Measurements from ENCODE around the gene NRROS.

Gene NRROS

DNA sequence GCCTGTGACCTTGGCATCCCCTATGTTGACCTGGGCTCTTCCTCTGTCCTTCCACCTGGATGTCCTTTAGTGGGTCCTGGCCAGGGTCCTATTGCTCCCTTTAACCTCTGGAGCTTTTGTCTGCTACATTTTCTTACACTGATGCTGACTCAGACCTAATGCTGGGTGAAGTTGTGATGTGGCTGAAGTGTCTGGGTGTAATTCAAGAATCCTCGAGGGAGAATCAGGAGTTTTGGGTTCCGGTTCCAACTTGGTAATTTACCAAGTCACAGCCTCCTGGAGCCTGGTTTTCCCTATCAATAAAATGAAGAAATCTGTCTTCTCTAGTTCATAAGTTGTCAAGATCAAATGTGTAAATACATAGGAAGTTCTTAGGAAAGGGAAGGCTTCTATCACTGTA lies 46.9 kb downstream of the NRROS start:
- in situ Hi-C loops (cut with HindIII; ENCODE audit: low pct_unique_long_range_greater_than_20kb, low sequenced_read_pairs): no loop called here
- DNase-seq (ENCODE audit: low read depth in 1 of 2, low spot score in 1 of 2): no peak
- TF ChIP-seq JUND (IDR thresholded peaks at IDR 0.05; ENCODE audit: low read depth): no peak

DNA sequence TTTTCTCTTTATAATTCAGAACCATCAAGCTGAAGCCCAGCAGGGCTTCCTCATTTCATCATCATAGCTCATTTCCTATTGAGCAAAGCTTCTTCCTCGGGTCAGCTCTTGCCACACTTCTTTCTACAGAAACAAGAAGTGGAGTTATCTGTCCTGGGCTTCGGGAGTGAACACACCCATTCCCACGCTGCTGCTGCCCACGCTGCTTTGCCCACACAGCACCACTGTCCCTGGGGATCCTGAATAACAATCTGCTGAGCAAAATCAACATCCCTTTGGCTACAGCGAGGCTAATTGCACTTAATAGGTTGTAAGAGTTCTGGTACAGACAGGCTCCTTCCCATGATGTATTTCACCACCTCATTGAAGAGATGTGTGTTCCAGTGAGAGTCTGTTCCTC lies 48.9 kb downstream of the NRROS start:
- in situ Hi-C loops (cut with HindIII; ENCODE audit: low pct_unique_long_range_greater_than_20kb, low sequenced_read_pairs): no loop called here
- DNase-seq (ENCODE audit: low read depth in 1 of 2, low spot score in 1 of 2): no peak

DNA sequence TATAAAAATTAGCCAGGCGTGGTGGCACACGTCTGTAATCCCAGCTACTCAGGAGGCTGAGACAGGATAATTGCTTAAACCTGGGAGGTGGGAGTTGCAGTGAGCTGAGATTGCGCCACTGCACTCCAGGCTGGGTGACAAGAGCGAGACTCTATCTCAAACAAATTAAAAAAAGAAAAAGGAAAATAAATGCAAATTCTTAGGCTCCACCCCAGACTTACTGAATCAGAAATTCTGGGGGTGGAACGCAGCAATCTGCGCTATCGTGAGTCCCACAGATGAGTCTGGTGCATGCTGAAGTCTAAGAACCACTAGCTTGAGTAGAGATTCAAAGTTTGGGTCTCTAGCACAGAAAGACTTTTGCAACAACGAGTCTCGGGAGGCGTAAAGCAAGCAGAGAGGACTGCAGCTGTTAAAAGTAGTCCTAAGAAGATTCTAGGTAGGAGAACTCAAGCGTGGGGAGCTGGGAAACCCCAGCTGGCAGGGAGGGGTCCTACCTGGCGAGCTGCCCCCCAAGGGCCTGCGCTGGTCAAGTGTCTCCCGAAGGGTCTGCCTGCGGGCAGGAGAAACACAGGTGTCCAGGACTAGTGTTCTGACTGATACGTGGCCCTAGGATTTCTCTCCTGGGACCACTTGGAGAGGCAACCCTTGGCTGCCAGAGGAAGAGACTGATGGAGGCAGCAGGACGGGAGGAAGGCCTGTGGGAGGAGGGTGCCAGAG lies 50.6 kb downstream of the NRROS start:
- in situ Hi-C loops (cut with HindIII; ENCODE audit: low pct_unique_long_range_greater_than_20kb, low sequenced_read_pairs): no loop called here
- no peak for TF ChIP-seq JUND (IDR thresholded peaks at IDR 0.05; ENCODE audit: low read depth)
- no peak for DNase-seq (ENCODE audit: low read depth in 1 of 2, low spot score in 1 of 2)

More for the DNA sequence above, 48.9 kb downstream of the NRROS start:
- no peak for TF ChIP-seq JUND (IDR thresholded peaks at IDR 0.05; ENCODE audit: low read depth)

DNA sequence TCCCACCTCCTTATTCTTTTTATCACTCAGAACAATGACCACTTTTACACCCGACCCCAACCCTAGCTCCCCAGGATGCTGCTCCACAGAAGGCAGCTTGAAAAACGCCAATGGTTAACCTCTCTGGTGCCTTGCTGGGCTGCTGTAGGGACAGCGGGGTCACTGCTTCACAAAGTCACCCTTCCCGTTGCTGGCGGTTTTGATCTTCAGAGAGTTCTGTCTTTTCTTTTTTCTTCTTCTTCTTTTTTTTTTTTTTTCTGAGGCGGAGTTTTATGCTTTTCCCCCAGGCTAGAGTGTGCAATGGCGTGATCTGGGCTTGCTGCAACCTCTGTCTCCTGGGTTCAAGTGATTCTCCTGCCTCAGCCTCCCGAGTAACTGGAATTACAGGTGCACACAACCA lies 51.9 kb downstream of the NRROS start:
- in situ Hi-C loops (cut with HindIII; ENCODE audit: low pct_unique_long_range_greater_than_20kb, low sequenced_read_pairs): no loop called here
- TF ChIP-seq JUND (IDR thresholded peaks at IDR 0.05; ENCODE audit: low read depth): no peak
- DNase-seq (ENCODE audit: low read depth in 1 of 2, low spot score in 1 of 2): no peak

DNA sequence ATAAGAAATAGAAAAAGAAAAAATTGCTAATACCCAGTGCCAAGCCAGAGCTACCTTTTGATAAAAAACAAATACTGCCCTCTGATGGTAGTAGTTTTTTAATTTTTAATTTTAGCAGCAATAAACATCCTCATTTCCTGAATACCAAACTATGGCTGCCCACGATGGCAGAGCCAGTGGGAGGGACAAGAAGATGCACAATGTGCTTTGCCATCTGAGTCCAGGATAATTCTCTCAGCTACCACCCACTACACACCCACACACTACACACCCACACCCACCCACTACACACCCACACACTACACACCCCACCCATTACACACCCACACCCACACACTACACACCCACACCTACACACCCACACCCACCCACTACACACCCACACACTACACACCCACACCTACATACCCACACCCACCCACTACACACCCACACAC lies 54.7 kb downstream of the NRROS start:
- peak; percentile 59 to 78 for DNase-seq (ENCODE audit: low read depth in 1 of 2, low spot score in 1 of 2)
- in situ Hi-C loops (cut with HindIII; ENCODE audit: low pct_unique_long_range_greater_than_20kb, low sequenced_read_pairs): no loop called here
- TF ChIP-seq JUND (IDR thresholded peaks at IDR 0.05; ENCODE audit: low read depth): no peak

DNA sequence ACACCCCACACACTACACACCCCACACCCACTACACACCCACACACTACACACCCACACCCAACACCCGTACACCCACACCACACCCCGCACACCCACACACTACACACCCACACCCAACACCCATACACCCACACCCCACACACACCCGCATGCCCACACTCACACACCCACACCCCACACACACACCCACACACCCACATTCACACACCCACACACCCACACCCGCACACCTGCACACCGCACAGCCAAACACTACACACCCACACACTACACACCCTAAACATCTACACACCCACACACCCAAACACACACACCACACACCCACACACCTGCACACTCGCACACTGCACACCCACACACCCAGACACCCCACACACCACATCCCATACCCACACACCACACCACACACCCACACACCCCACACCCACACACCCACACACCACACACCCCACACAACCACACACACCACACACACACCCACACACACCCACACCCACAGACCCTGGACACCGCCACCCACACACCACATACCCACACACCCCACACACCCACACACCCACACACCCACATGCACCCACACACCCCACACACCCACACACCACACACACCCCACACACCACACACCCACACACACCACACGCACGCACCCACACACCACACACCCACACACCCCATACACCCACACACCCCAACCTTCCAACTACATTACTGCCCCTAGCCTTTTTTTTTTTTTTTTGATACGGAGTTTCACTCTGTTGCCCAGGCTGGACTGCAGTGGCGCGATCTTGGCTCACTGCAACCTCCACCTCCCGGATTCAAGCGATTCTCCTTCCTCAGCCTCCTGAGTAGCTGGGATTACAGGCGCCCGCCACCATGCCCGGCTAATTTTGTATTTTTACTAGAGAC lies 55.7 kb downstream of the NRROS start:
- TF ChIP-seq JUND (IDR thresholded peaks at IDR 0.05; ENCODE audit: low read depth): no peak
- DNase-seq (ENCODE audit: low read depth in 1 of 2, low spot score in 1 of 2): no peak
- in situ Hi-C loops (cut with HindIII; ENCODE audit: low pct_unique_long_range_greater_than_20kb, low sequenced_read_pairs): no loop called here

DNA sequence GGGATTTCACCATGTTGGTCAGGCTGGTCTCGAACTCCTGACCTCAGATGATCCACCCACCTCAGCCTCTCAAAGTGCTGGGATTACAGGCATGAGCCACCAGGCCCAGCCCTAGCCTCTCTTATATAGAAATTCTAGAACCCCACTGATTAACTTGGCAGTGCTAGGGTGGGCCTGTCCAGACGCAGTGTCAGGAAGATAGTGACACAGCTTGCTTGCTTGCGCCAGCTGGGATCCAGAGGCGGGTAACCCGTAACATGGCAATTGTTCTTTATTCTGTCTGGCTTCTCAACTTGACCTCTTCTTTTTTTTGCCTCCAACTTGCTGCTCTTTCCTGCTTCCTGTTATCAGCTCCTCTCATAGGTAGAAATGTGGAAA lies 56.3 kb downstream of the NRROS start:
- in situ Hi-C loops (cut with HindIII; ENCODE audit: low pct_unique_long_range_greater_than_20kb, low sequenced_read_pairs): no loop called here
- TF ChIP-seq JUND (IDR thresholded peaks at IDR 0.05; ENCODE audit: low read depth): no peak
- DNase-seq (ENCODE audit: low read depth in 1 of 2, low spot score in 1 of 2): no peak

DNA sequence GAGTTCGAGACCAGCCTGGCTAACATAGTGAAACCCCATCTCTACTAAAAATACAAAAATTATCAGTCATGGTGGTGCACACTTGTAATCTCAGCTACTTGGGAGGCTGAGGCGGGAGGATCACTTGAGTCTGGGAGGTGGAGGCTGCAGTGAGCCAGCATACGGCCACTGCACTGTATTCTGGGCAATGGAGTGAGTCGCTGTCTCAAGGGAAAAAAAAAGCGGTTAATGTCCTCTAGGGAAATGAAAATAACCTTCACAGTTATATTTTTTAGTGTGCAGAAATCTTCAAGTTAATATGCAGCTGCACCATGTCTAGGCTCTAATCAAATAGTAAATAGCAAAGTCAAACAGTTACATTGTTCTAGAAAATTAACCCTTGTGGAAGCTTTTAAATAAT lies 57.8 kb downstream of the NRROS start:
- no peak for TF ChIP-seq JUND (IDR thresholded peaks at IDR 0.05; ENCODE audit: low read depth)
- in situ Hi-C loops (cut with HindIII; ENCODE audit: low pct_unique_long_range_greater_than_20kb, low sequenced_read_pairs): no loop called here
- DNase-seq (ENCODE audit: low read depth in 1 of 2, low spot score in 1 of 2): no peak

DNA sequence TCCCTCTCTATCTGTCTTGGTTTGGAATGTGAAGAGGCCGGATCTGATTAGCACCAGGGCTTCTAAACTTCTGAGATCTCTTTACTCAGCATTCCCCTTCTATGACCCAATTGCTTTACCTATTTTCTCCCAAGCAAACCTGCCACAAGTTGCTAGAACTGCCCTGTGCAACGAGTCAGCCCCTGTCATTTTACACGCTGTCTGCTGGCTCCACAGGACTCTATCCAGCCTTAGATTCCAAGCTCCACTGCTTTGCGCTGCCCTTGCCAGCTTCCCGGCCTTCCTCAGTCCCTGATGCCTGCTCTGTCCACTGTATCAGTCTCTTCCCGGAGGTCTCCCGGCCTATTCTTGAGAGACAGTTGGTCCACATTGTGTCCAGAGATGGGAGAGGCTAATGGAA lies 60.3 kb downstream of the NRROS start:
- in situ Hi-C loops (cut with HindIII; ENCODE audit: low pct_unique_long_range_greater_than_20kb, low sequenced_read_pairs): no loop called here
- DNase-seq (ENCODE audit: low read depth in 1 of 2, low spot score in 1 of 2): no peak
- no peak for TF ChIP-seq JUND (IDR thresholded peaks at IDR 0.05; ENCODE audit: low read depth)

DNA sequence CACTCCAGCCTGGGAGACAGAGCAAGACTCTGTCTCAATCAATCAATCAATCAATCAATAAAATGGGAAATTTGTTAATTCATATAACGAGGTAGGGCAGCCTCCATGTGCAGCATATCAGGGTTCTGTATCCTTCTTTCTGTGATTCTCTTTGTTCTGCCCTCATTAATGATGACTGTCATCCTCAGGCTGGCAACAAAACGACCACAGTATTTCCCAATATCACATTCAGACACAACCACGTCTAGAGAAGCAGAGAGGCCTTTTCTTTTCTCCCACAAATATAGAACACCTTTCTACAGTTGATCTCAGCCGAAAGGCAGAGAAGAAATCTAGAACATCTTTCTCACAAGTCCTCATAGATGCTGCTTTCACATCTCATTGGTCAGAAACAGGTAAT lies 61.3 kb downstream of the NRROS start:
- in situ Hi-C loops (cut with HindIII; ENCODE audit: low pct_unique_long_range_greater_than_20kb, low sequenced_read_pairs): no loop called here
- DNase-seq (ENCODE audit: low read depth in 1 of 2, low spot score in 1 of 2): no peak
- TF ChIP-seq JUND (IDR thresholded peaks at IDR 0.05; ENCODE audit: low read depth): no peak

DNA sequence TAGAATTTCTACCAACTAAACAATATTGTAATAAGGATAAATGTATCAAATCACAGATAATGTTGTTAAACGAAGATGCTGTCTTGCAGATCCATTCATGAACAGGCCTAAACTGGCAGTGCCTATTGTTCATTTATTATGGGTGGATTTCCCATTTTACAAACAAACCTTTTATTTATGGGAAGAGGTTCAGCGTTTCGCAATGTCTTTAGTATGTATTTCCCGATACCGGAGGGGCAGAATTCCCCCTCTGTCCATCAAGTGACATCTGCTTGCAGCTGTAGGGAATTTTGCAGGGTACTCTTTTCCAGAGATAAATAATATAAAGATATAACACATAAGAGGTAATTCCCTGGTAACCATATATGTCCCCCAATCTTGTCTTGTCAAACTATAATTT lies 66.8 kb downstream of the NRROS start:
- TF ChIP-seq JUND (IDR thresholded peaks at IDR 0.05; ENCODE audit: low read depth): no peak
- in situ Hi-C loops (cut with HindIII; ENCODE audit: low pct_unique_long_range_greater_than_20kb, low sequenced_read_pairs): no loop called here
- no peak for DNase-seq (ENCODE audit: low read depth in 1 of 2, low spot score in 1 of 2)

DNA sequence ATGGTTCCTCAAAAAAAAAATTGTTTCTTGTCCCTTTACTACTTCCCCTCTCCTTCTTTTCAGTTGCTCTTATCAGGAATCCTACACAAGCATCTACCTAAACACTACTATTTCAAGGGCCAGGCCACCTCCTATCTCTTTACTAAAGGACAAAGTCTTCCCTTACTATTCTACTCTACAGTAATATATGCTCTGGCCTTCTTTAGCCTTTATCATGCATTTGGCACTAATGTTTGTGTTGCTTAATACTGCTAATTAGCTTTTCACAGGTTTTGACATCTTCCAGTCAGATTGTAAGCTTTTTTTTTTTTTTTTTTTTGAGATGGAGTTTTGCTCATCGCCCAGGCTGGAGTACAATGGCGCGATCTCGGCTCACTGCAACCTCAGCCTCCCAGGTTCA lies 67.2 kb downstream of the NRROS start:
- TF ChIP-seq JUND (IDR thresholded peaks at IDR 0.05; ENCODE audit: low read depth): no peak
- in situ Hi-C loops (cut with HindIII; ENCODE audit: low pct_unique_long_range_greater_than_20kb, low sequenced_read_pairs): no loop called here
- no peak for DNase-seq (ENCODE audit: low read depth in 1 of 2, low spot score in 1 of 2)

DNA sequence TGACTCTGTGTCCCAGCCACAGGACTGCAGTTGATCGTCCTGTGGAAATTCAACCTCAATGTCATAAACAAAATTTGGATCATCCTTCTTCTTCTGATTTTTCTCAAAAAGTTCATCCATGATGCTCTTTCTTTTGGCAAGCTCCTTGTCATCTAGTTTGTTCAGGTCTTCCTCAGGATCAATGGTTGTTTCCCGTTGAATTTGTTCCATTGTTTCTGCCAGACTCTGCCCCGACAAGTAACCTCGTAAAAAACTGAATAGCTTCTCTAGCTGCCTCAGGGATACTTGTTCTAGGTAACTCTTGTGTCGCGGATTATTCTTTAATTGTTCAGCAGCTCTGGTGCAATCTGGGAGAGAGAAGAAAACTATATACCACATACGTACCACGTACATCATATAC lies 68.1 kb downstream of the NRROS start:
- no peak for DNase-seq (ENCODE audit: low read depth in 1 of 2, low spot score in 1 of 2)
- TF ChIP-seq JUND (IDR thresholded peaks at IDR 0.05; ENCODE audit: low read depth): no peak
- in situ Hi-C loops (cut with HindIII; ENCODE audit: low pct_unique_long_range_greater_than_20kb, low sequenced_read_pairs): no loop called here
